GM19467 (cell line): ENCODE measurements around the gene CYBA.

Source experiments
- ATAC-seq: cut with Tn5 transposase; IDR thresholded peaks from one replicate; pipeline ENCODE4 v1.9.1; 2021; ENCODE audit warnings: mild to moderate bottlenecking, moderate library complexity; ENCODE audit not compliant: unreplicated experiment

Gene CYBA

DNA sequence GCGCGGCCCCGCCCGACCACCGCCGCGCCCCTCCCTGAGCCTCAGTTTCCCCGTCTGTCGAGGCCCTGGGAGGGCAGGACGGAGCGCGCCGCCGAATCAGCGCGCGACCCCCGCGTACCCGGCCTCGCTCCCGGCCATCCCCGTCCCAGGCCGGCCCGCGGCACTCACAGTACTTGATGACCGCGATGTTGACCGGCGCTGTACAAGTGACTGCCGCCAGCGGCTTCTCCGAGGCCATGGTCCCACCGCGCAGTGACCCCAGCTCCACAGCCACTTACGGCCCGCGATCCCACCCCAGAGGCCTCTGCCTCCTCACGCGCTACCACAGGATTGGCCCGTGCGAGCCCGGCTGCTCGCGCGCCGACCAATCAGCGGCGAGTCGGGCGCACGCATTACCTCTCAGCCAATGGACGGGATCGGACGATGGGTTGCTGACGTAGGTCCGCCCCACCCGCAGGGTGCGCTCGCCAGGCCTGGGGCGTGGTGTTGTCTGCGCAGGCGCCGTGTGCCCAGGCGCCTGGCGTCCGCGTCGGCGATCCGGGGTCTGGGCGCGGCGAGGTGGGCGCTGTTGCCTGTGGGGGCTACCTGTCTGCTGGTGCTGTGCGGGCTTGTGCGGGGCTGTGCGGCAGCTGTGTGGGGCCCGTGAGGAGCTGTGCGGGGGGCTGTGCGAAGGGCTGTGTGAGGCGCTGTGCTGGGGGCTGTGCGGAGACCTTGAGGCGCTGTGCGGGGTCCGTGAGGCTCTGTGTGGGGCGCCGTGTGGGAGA is 12.2 kb upstream of the CYBA start, which contains the start of gene MVD:
Gene MVD, minus strand, starts transcription at position 249 of the 764 bp plus-strand sequence. Its CDS starts 11 bp downstream, at position 238.
- peak; percentile 93 for ATAC-seq

- ATAC-seq, result no peak
Observed at GRCh38 chr16:88662222-88662842, 11.5 kb upstream of the CYBA start.

GRCh38 chr16:88661468-88661867 is 10.6 kb upstream of the CYBA start:
- no peak for ATAC-seq

GRCh38 chr16:88659160-88659559 is 8.3 kb upstream of the CYBA start:
- no peak for ATAC-seq

DNA sequence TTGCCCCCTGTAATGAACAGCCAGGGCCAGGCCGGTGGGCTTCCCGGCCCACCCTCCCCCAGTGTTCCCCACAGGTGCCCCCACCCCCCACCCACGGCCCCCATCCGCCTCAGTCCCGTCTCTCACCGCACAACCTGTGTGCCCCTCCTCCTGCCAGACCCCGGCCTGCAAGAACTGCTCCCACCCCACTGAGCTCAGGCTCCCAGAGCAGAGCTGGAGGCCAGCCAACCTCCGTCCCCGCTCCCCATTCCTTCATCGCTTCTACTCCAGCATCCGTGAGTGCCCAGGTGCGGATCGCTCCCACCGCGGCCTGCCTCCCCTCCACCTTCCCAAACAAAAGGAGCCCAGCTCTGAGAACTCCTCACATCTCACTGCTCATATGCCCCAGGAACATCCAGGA is 7.9 kb upstream of the CYBA start:
- ATAC-seq, result no peak

- no peak for ATAC-seq
Observed at GRCh38 chr16:88657371-88657770, 6.5 kb upstream of the CYBA start.

DNA sequence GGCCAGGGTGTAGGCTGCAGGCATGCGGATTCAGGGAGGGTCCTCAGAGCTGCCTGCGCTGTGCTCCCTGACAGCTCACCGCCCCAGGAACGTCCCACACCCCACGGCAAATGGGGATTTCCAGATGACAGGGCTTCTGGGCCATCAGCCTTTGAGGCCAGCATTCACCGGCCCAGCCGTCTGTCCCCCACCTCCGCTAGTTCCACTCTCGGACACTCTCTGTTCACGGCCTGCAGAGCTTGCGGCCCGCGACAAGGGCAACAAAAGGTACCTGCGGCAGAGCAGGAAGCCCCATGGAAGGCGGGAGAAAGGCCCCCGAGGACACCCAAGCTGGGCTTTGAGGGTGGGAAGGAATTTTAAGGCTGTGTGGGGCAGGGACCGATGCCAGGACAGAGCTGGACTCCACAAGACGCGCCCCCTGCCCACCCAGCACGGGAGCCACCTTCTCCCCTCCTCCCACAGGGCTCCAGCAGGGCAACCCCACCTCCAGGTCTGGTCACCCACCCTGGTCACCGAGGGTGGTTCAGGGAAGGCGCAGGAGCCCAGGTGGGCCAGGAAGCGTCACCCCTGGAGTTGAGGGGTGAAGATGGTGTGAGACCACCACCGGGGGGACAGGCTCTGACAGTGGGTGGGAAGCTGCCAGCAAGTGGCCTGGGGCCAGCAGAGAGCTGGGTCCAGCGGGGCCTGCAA is 5.6 kb upstream of the CYBA start:
- no peak for ATAC-seq

DNA sequence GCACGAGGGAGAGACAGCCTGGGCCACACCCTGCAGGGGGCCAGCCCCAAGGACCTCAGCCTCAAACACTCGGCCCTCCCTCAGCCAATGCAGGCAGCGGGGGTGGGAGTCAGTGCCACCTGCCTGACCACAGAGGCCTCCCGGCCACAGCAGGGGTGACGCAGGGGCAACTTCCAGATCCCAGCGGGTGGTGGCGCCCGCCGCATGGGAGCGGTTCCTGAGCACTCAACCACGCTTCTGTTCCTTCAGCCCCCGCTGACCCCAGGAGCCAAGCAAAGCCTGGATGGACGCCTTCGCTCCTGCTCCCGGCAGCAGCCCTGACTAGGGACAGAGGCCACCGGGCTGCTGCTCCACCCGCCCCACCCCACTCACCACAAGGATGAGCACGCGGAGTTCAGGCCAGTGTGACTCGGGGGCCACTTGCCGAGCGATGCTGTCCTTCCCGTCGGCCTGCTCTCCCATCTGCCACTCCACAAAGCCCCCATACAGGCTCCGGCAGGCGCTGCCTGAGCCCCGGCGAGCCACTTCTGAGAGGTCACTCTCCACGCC is 5.0 kb upstream of the CYBA start:
- ATAC-seq, result no peak

GRCh38 chr16:88655053-88655732 is 4.3 kb upstream of the CYBA start:
- ATAC-seq, result no peak

GRCh38 chr16:88654363-88655052 is 3.7 kb upstream of the CYBA start:
- ATAC-seq, result no peak

- no peak for ATAC-seq
Observed at GRCh38 chr16:88653596-88654362, 2.9 kb upstream of the CYBA start.

- no peak for ATAC-seq
Observed at GRCh38 chr16:88653101-88653500, 2.2 kb upstream of the CYBA start.

DNA sequence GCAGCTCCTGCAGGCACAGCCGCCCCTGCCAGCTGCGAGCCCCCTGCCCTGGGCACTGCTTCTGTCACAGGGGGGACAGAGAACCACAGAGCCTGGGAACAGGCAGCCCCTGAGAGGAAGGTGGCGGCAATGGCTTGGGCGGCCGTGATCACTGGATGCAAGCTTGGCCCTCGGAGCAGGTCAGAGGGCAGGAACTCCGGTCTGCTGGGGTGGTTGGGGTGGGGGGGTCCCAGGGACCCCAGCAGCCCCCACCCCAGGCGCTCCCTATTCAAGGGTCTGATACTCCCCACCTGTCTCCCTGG is 1.9 kb upstream of the CYBA start:
- ATAC-seq, result no peak

DNA sequence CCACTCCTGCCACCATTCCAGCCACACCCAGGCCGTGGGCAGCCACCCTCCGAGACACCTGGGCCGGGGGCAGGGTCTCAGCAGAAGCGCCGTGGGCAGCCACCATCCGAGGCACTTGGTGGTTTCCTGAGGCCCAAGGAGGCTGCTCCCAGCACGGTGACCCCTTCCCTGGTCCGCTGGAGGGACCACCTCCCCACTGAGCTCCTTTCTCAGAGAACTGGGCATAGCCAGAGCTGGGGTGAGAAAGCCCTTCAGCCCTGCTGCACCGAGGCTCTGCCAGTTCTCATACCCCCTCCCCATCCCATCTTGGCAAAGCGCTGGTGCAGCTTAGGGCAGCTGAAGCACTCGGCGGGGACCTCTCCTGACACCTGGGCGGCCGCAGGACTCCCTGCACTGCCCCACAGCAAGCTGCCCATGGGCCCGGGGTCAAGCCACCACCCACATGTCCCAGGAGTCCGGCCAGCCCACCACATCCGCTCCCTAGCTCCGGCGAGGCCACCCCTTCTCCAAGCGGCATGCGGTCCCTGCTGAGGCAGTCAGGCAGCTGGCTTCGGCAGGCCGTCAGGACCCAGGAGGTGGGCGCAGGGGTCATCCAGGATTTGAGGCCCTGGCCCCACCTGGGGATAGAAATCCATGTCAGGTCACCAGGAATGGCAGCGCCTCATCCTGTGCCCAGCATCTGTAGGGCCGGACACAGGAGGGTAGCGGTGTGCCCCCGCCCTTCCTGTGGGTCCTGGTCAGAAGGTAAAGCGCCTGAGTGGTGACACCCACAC is 1.3 kb upstream of the CYBA start:
- ATAC-seq, result no peak

GRCh38 chr16:88651276-88651988 is 579 bp upstream of the CYBA start:
- ATAC-seq, result peak; percentile 72

DNA sequence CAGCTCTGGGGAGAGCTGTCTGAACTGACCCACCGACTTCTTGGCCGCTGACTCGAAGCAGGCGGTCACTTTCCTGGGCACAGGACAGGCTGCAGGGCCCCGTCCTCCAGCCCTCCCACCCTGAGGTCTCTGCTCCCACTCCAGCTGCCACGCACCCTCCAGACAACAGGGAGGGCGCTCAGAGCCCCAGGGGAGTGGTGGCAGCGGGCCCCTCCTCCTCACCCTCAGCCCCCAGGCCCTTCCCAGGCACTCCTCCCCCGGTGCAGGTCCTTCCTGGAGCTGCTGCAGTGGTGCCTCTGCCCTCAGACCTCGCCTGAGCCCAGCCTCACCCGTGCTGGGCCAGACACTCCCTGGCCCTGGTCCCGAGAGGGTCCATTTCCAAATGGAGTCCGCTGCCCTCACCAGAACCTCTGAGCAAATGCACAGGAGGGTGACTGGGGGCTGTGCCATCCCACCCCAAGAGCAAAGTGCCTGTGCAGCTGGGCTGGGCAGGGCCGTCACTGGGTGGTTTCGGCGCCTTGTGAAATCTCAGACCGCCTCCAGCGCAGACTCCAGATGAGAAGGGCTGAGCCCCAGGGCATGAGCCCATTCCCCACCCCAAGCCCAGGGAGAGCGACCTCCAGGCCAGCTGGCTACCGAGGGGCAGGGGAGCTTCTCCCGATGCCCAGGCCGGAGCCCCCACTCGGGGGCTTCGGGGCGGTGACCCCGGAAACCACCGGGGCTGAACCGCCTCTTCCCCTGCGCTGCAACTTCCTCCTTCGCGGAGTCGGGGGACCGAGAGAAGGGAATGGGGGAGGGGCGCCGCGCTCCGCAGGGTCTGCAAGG is 717 bp downstream of the CYBA start:
- ATAC-seq, result no peak

DNA sequence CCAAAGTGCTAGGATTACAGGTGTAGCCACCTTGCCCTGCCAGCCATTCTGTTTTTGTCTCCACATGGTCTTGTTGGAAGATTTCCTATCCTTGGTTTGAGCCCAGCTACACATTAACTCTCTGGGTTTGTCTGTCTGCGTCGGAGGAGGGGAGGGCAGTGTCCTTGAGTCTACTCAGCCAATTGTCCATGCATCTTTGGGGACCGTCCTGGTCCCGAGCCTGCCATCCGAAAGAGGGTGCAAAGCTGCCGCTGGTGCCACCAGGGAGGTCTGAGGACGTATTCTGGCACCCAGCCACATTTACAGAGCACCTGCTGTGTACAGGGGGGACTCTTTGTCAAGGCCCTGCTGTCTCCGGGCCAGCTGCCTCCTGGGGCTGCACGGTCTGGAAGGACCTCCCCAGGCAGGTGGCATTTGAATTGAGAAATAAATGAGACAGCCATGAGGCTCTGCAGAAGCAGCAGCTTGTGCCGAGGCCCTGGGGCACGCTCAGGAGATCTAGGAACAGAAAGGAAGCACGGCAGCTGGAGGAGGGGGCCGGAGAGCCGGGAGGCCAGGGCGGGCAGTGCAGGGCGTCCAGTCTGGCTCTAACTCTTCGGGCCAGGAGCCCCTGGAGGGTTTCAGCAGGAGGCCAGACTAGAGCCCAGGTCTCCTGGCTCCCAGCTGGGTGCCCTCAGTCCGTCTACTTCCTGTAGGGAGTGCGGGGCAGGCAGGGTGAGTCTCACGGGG is 1.5 kb downstream of the CYBA start:
- ATAC-seq, result no peak
